Measurements from ENCODE around the gene SEMA3G. TPM values are rescaled to one million over a fixed set of nuclear protein-coding genes. Genes with fewer than 3 reads are reported as not detected.

SEMA3G gene
- polyA plus RNA-seq, 1 donor (not counting 4 experiments of a cell fraction or from before 2014, with no cell fraction given): 0.07 TPM

DNA sequence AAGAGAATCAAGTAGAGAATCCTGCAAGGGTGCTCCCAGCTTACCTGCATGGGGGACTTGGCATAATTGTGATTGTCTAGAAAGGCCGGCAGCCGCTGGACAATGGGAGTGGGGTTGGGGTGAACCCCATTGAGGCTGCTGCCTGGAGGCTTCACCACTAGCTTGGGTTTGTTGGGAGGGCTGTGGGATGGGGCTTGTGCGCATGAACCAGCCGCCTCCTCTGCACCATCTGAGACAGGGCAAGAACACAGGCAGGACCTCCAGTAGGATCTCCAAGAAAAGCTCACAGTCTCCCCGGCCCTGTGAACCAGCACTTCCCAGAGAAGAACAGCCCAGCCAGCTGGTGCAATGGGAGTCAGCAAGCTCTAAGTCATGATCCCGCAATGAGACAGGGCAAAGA lies 39.8 kb downstream of the SEMA3G start:
- Histone ChIP-seq H2AFZ (ENCODE audit: control insufficient read depth, low read length) (no peak overlapping the region), H3K9me1 (ENCODE audit: control insufficient read depth, extremely low read depth, insufficient read depth, low read length) (peaks cover 3% of the 10 kb centered on the region), H3K4me3 (ENCODE audit: control insufficient read depth in 2 of 3, extremely low read depth in 1 of 3, insufficient read depth in 2 of 3, low read depth in 1 of 3, low read length in 3 of 3) (peak overlapping the region; percentile 29 to 44 (median 38)), H4K20me1 (ENCODE audit: control insufficient read depth, extremely low read depth, insufficient read depth, low read length) (no peaks in the 10 kb centered on the region), H3K9ac (ENCODE audit: control insufficient read depth, extremely low read depth, insufficient read depth, low read length) (peak overlapping the region; percentile 63), H3K4me1 (ENCODE audit: control insufficient read depth, extremely low read depth, insufficient read depth, low read length) (peaks cover 60% of the 10 kb centered on the region), H3K4me2 (ENCODE audit: control insufficient read depth, extremely low read depth, insufficient read depth, low read depth, low read length) (peak overlapping the region; percentile 95), H3K79me2 (ENCODE audit: control insufficient read depth, insufficient read depth, low read length) (peaks cover 31% of the 10 kb centered on the region), H3K36me3 (ENCODE audit: control insufficient read depth in 2 of 2, extremely low read depth in 1 of 2, insufficient read depth in 2 of 2, low read length in 2 of 2) (peaks cover 42 to 70% of the 10 kb centered on the region in 2 experiments), H3K27me3 (ENCODE audit: control insufficient read depth, extremely low read depth, insufficient read depth, low read length) (no peaks in the 10 kb centered on the region), H3K9me3 (ENCODE audit: control insufficient read depth, low read depth, low read length) (no peaks in the 10 kb centered on the region), H3K27ac (ENCODE audit: control insufficient read depth, insufficient read depth, low read length) (peak overlapping the region; percentile 92)
- dilution Hi-C loops (cut with MboI; ENCODE audit: extremely low pct_ligation_motif_present, low sequenced_read_pairs): no loop called here
- DNase-seq (ENCODE audit: low read depth, low spot score): no peak
- no peak for FAIRE-seq
- no peak for TF ChIP-seq EZH2 (IDR thresholded peaks at IDR 0.05; ENCODE audit: low read length)
- TF ChIP-seq, protein P1, sequence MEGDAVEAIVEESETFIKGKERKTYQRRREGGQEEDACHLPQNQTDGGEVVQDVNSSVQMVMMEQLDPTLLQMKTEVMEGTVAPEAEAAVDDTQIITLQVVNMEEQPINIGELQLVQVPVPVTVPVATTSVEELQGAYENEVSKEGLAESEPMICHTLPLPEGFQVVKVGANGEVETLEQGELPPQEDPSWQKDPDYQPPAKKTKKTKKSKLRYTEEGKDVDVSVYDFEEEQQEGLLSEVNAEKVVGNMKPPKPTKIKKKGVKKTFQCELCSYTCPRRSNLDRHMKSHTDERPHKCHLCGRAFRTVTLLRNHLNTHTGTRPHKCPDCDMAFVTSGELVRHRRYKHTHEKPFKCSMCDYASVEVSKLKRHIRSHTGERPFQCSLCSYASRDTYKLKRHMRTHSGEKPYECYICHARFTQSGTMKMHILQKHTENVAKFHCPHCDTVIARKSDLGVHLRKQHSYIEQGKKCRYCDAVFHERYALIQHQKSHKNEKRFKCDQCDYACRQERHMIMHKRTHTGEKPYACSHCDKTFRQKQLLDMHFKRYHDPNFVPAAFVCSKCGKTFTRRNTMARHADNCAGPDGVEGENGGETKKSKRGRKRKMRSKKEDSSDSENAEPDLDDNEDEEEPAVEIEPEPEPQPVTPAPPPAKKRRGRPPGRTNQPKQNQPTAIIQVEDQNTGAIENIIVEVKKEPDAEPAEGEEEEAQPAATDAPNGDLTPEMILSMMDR (optimal IDR thresholded peaks at IDR 0.05 in 1 of 3, IDR thresholded peaks at IDR 0.05 in 1 of 3, conservative IDR thresholded peaks at IDR 0.05 in 1 of 3; ENCODE audit: extremely low read depth in 1 of 3, insufficient read depth in 2 of 3, low read length in 3 of 3): no peak

DNA sequence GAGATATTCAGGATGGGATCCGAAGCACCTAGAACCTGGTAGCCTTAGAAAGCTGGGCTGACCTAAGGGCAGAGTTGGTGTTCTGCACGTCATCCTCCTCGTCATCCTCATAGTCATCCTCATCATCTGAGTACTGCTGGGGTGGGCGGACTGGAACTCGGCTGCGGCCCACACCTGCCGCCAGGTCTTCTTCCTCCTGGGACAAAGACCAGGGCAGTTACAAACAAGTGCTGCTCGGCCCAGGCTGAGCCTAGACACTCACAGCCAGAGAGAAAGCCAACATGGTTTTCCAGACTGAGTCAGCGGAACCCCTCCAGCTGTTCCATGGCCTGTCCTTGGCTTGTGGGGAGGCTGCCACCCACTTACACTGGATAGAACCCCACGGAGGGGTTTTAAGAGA lies 40.5 kb downstream of the SEMA3G start:
- Histone ChIP-seq H3K4me2 (ENCODE audit: control insufficient read depth, extremely low read depth, insufficient read depth, low read depth, low read length) (peak overlapping the region; percentile 95), H3K4me1 (ENCODE audit: control insufficient read depth, extremely low read depth, insufficient read depth, low read length) (peaks cover 60% of the 10 kb centered on the region), H3K27me3 (ENCODE audit: control insufficient read depth, extremely low read depth, insufficient read depth, low read length) (no peaks in the 10 kb centered on the region), H3K27ac (ENCODE audit: control insufficient read depth, insufficient read depth, low read length) (peak overlapping the region; percentile 92), H3K36me3 (ENCODE audit: control insufficient read depth in 2 of 2, extremely low read depth in 1 of 2, insufficient read depth in 2 of 2, low read length in 2 of 2) (peaks cover 42 to 75% of the 10 kb centered on the region in 2 experiments), H3K9me1 (ENCODE audit: control insufficient read depth, extremely low read depth, insufficient read depth, low read length) (peaks cover 3% of the 10 kb centered on the region), H3K9ac (ENCODE audit: control insufficient read depth, extremely low read depth, insufficient read depth, low read length) (peak overlapping the region; percentile 52), H3K9me3 (ENCODE audit: control insufficient read depth, low read depth, low read length) (no peaks in the 10 kb centered on the region), H3K79me2 (ENCODE audit: control insufficient read depth, insufficient read depth, low read length) (peaks cover 28% of the 10 kb centered on the region), H3K4me3 (ENCODE audit: control insufficient read depth in 2 of 3, extremely low read depth in 1 of 3, insufficient read depth in 2 of 3, low read depth in 1 of 3, low read length in 3 of 3) (peak overlapping the region; percentile 29 to 44 (median 38)), H2AFZ (ENCODE audit: control insufficient read depth, low read length) (no peak overlapping the region), H4K20me1 (ENCODE audit: control insufficient read depth, extremely low read depth, insufficient read depth, low read length) (no peaks in the 10 kb centered on the region)
- TF ChIP-seq, protein P1 (optimal IDR thresholded peaks at IDR 0.05 in 1 of 3, IDR thresholded peaks at IDR 0.05 in 1 of 3, conservative IDR thresholded peaks at IDR 0.05 in 1 of 3; ENCODE audit: extremely low read depth in 1 of 3, insufficient read depth in 2 of 3, low read length in 3 of 3): no peak
- TF ChIP-seq EZH2 (IDR thresholded peaks at IDR 0.05; ENCODE audit: low read length): no peak
- FAIRE-seq (peak; percentile 60), DNase-seq (ENCODE audit: low read depth, low spot score) (no peak)
- dilution Hi-C loops (cut with MboI; ENCODE audit: extremely low pct_ligation_motif_present, low sequenced_read_pairs): no loop called here
